Measurements from ENCODE around the gene HOXB5.

- TF ChIP-seq CTCF (IDR thresholded peaks at IDR 0.05) (no peak), POLR2AphosphoS5 (IDR thresholded peaks at IDR 0.05) (no peak)
Measured at GRCh38 chr17:48546137-48546923, 47.2 kb downstream of the HOXB5 start.

All from stomach (tissue), 4 donors.